Measurements from ENCODE around the gene PPP1R9B. TPM values are rescaled to one million over a fixed set of nuclear protein-coding genes. Genes with fewer than 3 reads are reported as not detected.

The PPP1R9B gene
- total RNA-seq, 1 experiment from 2014 or later: 112 TPM

- TF ChIP-seq ATF3 (IDR thresholded peaks at IDR 0.05): no peak
Measured at GRCh38 chr17:50117202-50118051, 33.0 kb downstream of the PPP1R9B start (continued).

- no peaks in the 10 kb centered on the region for H3K36me3 ChIP-seq (ENCODE audit: control insufficient read depth in 1 of 2, insufficient read depth in 2 of 2, low read length in 2 of 2)
- H3K9me2 ChIP-seq (ENCODE audit: insufficient read depth): no peaks in the 10 kb centered on the region
- peaks cover 7 to 22% of the 10 kb centered on the region in 2 experiments; a peak in 3 of 4 replicates for H3K4me1 ChIP-seq (ENCODE audit: control insufficient read depth in 1 of 2, insufficient read depth in 2 of 2, low read length in 2 of 2)
- H3K27me3 ChIP-seq (ENCODE audit: insufficient read depth, low read length): peaks cover 6% of the 10 kb centered on the region; the same call in 1 of the 2 replicates
- no peaks in the 10 kb centered on the region for H3K9me3 ChIP-seq (ENCODE audit: control insufficient read depth in 1 of 2, insufficient read depth in 1 of 2, low read depth in 1 of 2, low read length in 2 of 2)
- no peak for TF ChIP-seq ZNF274 (IDR thresholded peaks at IDR 0.05; ENCODE audit: low read depth, low read length)
- TF ChIP-seq CEBPB (IDR thresholded peaks at IDR 0.05; ENCODE audit: low read depth): no peak
- no peak for TF ChIP-seq ATF3 (IDR thresholded peaks at IDR 0.05)
- no peak for TF ChIP-seq ZBTB33 (IDR thresholded peaks at IDR 0.05; ENCODE audit: extremely low read depth, insufficient replicate concordance, low read length)
- TF ChIP-seq SRF (IDR thresholded peaks at IDR 0.05; ENCODE audit: low read depth): no peak
- ChIA-PET CTCF (interaction anchor here (1.4 to 6.8 kb wide), 6 partner anchors 23 to 84 kb away, joined by 3 to 55 read pairs (median 10); partner anchors contain the start of gene PDK2), RAD21 (ENCODE audit: low non-redundant PET in 1 of 2, low total read pairs in 2 of 2, uncharacterized antibody in 2 of 2, unreplicated experiment in 2 of 2) (no interaction called here), POLR2A (no interaction called here)
- DNase-seq (ENCODE audit: low read depth, low spot score): no peak
- H3K4me2 ChIP-seq (ENCODE audit: low read length): no peak overlapping the region
- H2AFZ ChIP-seq (ENCODE audit: low read depth, low read length, poor library complexity, severe bottlenecking): no peak overlapping the region
- H3K9ac ChIP-seq (ENCODE audit: low read length): no peak overlapping the region
- H3K4me3 ChIP-seq (replicated peaks in 1 of 2; ENCODE audit: low read depth in 1 of 2, low read length in 2 of 2): no peak overlapping the region
- ATAC-seq: no peak
- no peaks in the 10 kb centered on the region for H4K20me1 ChIP-seq (ENCODE audit: insufficient read depth)
- H3K79me2 ChIP-seq (ENCODE audit: insufficient read depth, low read length): no peaks in the 10 kb centered on the region
- intact Hi-C loops (cut with micrococcal nuclease): loop anchor here (2.0 kb wide), 1 partner anchor 45 kb away; no protein-coding TSS in a partner anchor
- H3K27ac ChIP-seq (ENCODE audit: low read depth, low read length): no peak overlapping the region
- BruUV-seq (replicated peaks): no TSS peak
Measured at GRCh38 chr17:50115756-50116155, 34.7 kb downstream of the PPP1R9B start.

Data from HCT116 (cell line).